Stimulated activated CD4-positive, alpha-beta T cell treated with anti-CD3 and anti-CD28 coated beads, Interleukin-4, amount 100 ng/mL, for 4 hours (primary cell): ENCODE data around the gene CRYBA1.
"Not testable (repeated sequence)": the region's sequence is repeated elsewhere in the genome, so short reads cannot be mapped to it uniquely, and the experiment has no call there.

Experiments used
- DNase-seq, 2 experiments: peaks; one replicate each; pipeline ENCODE4 v3.0.0-alpha.2; 2020

The CRYBA1 gene

GRCh38 chr17:29238133-29238850 is 8.4 kb upstream of the CRYBA1 start:
- no peak for DNase-seq

DNA sequence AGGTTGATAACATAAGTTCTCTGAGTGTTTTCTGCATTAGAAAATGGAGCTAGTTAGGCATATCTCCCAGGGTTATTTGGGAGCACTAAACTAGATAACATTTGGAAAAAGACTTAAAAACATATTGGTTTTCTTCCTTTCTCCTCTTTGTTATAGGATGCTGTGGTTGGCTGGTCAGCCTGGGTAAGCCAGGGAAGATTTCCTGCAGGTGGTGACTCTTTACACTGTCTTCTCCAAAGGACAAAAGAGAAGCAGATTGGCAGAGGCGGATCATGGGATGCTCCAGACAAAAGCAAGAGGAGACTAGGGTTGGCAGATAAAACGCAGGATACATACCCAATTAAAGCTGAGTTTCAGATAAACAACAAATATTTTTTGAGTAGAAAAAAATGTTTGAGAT is 6.2 kb upstream of the CRYBA1 start:
- no peak for DNase-seq

GRCh38 chr17:29240968-29241963 is 5.4 kb upstream of the CRYBA1 start:
- DNase-seq, result no peak

- DNase-seq, result no peak
Measured at GRCh38 chr17:29242051-29242450, 4.6 kb upstream of the CRYBA1 start.

DNA sequence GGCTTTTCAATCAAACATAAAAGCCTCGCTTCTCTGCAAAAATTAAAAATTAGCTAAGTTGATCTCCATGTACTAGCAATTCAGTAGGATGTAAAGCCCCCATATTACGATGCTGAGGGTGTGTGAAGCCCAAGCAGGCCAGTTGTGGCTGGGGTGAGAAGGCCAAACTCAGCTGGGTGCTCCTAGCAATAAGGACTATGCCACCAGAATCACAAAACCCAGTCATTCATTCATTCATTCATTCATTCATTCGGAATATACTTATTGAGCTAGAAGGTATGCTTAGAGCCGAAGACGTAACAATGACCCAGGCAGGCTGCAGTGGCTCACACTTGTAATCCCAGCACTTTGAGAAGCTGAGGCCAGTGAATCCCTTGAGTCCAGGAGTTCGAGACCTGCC is 3.9 kb upstream of the CRYBA1 start:
- no peak for DNase-seq

DNA sequence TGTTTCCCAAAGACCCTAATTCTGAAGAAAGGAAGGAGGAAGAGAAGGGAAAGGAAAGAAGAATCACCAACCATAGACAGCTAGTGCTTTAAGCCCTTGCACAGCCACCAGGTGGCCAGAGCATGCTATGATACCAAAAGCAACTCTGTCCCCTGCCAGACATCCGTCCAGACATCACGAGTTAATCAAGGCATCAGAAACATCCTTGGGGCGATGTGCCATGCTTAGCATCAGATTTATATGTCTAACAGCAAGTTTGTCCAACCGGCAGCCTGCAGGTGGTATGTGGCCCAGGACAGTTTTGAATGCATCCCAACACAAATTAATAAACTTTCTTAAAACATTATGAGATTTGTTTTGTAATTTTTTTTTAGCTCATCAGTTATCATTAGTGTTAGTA is 2.9 kb upstream of the CRYBA1 start:
- DNase-seq, result no peak

DNA sequence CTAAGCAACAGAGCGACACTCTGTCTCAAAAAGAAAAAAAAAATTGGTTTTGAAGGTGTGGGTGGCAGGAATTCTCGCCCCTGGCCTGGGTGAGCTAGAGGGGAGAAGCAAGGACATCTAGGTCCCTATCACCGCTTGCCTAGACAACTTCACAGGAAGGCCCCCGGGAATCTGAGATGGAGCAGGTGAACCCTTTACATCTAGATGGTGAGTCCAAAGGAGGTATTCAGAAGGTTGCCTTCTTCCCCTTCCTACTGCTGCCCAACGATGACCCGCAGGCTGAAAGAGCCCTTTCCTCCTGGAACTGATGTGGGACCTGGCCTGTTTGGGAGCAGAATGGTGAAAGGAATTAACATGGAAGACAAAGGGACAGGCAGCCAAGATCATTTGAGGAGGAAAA is 1.3 kb upstream of the CRYBA1 start:
- no peak for DNase-seq

DNA sequence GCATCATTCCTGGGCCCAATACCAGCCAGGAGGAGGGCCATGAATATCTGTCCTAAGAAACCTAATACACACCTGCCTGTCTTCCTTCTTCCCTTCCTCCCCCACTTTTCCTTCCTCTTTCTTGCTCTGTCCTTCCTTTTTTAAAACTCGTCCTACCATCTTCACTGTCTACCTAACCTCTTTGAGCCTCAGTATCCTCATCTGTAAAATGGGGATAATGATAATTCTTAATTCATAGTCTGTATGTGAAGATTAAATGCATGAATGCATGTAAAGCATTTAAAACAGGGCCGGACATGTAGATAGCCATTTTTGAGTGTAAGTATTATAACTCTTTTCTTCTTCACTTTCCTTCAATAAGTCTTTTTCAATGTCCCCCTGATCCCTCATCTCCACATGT is 560 bp downstream of the CRYBA1 start:
- no peak for DNase-seq

- no peak for DNase-seq
Measured at GRCh38 chr17:29248845-29249244, 2.2 kb downstream of the CRYBA1 start.

- no peak for DNase-seq
Measured at GRCh38 chr17:29250666-29251065, 4.0 kb downstream of the CRYBA1 start.

GRCh38 chr17:29251184-29251583 is 4.5 kb downstream of the CRYBA1 start:
- DNase-seq, result no peak

DNA sequence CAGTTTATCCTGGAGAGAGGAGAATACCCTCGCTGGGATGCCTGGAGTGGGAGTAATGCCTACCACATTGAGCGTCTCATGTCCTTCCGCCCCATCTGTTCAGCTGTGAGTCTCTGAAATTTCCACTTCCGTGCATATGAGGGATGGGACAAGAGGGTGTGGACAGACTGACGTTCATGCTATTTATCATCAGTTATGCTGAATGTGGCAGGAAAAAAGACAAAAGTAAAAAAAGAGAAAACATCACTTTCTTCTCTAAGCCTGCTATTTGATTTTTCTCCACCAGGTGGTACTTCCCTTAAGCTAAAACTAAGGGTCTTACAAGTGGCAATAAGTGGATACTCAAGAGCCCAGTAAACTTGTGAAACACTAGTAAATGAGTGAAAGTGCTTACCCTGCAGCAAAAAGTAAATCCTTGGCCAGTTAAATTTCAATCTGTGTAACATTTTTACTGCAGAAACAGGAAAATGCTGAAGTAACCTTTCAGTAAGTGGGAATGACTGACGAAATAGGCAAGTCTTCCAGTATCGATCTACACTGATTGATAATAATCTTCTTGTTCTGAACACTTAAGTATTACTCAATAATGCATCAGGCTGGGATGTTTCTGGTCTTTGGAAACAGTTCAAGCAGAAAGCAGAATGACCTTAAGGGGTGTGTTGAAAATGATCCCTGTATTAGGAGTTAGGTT is 5.6 kb downstream of the CRYBA1 start:
- no peak for DNase-seq

- DNase-seq, result no peak
Measured at GRCh38 chr17:29253037-29253436, 6.4 kb downstream of the CRYBA1 start.

DNA sequence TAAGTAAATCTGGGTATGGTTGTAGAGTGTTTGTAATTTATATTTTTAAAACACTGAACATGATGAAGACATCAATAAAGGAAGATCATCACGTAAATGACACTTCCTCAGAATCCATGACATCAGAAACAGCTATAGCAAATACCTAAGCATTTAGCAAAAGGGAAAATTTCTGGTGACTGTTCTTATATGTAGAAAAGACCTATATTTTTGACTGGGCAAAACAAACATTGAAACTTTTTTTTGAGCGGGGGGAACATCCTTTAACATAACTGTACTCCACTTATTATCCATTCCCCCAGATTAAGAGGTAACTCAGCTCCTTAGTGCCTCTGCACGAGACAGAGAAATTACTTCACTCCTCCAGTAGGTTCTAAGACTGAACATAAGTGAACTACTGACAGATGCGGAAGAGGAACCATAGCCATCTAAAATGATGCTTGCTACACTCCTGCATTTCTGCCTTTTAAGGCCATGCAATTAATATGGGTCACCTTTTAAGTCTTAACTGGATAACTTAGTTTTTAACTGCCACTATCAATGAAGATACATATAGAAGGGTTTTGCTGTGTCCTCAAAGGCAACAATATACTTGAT is 9.4 kb downstream of the CRYBA1 start:
- no peak for DNase-seq

GRCh38 chr17:29256735-29257466 is 10.2 kb downstream of the CRYBA1 start:
- DNase-seq, result no peak

DNA sequence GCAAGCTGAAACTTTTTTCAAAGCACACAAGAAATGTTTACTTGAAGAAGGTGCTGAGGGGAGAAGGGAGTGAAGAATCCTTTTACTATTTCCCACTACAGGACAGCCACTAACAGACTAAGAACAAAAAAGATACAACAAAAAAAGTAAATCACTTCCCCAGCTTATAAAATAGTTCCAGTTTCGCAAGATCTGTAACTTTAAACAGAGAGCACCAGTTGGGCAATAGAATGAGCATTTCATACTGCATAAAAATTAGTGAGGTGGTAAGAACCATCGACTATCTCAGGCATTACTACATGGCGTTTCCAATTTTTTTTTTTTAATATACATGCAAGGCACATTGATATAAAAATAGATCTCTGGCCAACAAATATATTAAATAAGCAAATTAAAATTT is 11.1 kb downstream of the CRYBA1 start:
- DNase-seq, result no peak

DNA sequence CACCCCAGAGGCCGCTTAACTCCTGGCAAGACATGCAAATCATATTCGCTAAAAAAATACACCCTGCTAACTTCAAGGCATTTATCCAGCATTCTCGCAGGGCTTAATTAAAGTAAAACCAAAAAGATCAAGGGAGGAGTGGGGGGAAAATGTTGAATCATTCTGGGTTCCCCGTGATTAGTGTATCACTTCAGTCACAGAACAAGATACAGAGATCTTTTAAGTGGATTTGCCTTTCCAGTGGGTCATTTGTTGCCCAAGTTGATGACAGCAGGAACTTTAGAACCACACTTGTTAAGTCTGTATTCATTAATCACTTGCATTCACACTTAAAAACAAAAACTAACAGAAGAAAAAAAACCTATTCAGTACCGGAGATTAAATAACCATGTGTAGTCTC is 17.3 kb downstream of the CRYBA1 start:
- DNase-seq, result no peak

- not testable (repeated sequence) for DNase-seq
Measured at GRCh38 chr17:29271980-29272379, 25.3 kb downstream of the CRYBA1 start.

GRCh38 chr17:29273924-29274323 is 27.3 kb downstream of the CRYBA1 start:
- no peak for DNase-seq

DNA sequence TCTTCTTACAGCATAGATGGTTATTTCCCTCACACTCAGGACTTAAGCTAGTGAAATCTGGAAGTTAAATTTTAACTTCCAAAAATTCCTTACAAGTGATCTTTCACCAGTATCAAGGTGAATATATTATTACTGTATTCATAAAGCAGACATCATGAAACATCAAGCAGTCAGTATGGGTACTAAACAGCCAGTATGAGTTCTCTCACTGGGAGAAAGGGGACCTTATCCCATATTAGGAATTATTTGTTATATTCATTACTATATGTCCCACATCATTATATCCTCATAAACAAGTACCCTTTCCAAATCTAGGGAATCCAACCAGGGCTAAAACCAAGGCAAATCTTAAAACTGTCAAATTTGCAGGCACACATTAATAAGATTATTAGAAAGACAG is 32.0 kb downstream of the CRYBA1 start:
- no peak for DNase-seq

DNA sequence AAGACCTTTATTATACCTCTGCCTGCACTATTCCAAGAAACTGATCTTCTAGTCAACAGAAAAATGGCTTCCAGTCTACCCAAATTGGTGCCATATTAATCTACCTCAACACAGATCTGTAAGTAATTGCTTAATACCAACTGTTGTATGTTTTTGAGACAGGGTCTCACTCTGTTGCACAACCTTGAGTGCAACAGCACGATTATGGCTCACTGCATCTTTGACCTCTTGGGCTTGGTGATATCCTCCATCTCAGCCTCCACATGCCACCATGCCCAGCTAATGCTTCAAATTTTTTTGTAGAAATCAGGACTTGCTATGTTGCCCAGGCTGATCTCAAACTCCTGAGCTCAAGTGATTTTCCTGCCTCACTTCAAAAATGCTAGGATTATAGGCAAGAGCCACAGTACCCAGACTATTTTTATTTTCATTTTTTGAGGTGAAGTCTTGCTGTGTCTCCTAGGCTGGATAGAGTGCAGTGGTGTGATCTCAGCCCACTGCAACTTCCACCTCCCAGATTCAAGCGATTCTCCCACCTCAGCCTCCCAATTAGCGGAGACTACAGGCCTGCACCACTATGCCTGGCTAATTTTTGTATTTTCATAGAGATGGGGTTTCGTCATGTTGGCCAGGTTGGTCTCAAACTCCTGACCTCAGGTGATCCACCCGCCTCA is 32.9 kb downstream of the CRYBA1 start:
- no peak for DNase-seq

DNA sequence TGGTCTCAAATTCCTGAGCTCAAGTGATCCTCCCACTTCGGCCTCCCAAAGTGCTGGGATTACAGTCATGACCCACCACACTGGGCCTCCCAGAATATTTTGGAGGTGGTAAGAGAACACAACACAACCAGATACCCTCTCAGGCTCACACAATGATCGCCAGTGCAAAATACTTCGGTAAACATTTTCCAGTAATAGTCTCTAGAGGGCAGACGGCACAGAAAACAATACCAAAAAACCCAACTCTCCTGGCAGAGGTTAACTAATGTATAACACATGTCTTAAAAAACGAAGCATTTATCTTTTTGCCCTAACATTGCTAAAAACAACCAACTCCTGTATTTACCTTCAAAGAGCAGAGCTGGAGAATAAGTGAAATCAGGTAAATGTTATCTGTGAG is 36.8 kb downstream of the CRYBA1 start:
- no peak for DNase-seq
